TTC549 (cell line): ENCODE results near the gene ANKRD39.

Experiments used
- FAIRE-seq: peaks from 2 replicates; lab custom pipeline; 2012; peaks lifted over from hg19 to GRCh38; lab: Jason Lieb, UNC

Gene ANKRD39

DNA sequence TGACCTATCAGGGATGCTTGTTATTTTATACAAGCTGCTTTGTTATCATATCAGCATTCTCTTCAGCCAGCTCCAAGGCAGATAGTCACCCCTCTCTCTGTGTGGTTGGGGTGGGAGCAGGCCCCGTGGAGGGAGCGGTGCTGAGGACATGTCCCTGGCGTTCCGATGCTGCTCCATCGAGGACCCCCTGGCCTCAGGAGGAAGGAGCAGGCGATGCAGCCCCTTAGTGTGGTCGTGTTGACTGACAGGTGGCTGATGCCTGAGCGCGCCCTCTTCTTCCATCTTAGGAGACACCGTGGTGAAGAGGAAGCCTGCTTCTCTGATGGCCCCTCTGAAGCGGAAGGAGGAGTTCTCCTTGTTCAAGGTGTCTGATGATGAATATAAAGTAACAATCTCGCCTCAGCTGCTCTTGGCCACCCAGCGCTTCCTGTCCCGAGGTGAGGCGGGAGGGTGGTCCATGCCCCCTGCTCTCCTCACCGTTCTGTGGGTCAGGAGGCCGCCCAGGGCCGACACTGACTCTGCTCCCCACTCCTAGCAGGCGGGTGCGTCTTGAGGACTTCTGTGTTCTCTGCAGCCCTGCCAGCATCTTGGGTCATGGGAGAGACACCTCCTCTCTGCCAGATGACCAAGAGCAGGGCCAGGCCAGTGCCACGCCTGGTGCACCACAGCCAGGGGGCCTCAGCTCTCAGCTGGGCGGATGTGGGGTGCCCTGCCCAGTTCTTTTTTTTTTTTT lies 31.1 kb downstream of the ANKRD39 start:
- FAIRE-seq: no peak

DNA sequence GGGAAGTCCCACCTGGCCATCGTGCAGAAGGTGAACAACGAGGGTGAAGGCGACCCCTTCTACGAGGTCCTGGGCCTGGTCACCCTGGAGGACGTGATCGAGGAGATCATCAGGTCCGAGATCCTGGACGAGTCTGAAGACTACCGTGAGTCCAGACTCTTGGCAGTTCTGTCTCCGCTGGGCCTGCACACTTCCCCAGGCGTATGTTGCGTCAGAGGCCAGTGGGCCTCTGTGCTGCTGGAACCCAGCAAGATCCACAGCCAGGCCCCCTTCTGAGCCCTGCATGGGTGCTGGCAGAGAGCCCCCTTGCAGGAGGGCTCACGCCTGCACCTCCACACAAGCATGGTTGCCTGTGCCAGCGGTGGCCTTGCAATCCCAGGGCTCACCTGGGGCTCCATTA lies 32.8 kb downstream of the ANKRD39 start:
- FAIRE-seq: no peak

DNA sequence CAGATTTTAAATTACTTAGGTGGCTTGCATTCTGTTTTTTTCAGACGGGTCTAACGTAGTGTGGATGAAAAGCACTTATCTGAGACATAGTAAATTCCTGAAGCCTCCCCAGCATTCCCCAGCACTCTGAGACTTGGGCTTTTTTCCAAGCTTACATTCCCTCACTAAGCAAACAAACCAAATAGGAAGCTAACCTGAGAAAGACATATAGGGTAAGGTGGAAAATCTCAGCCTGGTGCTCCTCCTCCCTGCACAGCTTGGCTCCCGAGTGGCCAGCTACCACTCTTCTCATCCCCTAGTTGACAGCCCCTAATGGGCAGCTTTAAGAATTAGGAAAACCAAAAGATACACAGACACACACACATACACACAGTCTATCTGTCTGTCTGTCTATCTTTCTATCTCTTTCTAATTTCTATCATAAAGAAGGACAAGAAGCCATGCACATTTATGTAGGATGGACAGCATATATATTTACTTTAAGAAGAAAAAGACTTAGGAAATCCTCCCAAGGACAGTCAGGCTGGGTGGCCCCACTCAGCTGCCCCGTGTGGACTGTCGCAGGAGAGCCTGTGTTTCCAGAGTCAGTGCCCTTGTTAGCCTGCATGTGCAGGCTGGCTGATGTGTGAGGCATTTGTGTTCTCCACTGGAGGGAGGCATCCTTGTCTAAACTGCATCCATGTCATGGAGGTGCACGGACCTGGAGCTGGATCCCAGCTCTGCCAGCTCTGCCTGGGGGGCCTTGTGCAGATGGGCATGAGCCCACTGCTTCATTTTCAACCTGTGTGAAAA lies 33.5 kb downstream of the ANKRD39 start:
- FAIRE-seq: no peak

DNA sequence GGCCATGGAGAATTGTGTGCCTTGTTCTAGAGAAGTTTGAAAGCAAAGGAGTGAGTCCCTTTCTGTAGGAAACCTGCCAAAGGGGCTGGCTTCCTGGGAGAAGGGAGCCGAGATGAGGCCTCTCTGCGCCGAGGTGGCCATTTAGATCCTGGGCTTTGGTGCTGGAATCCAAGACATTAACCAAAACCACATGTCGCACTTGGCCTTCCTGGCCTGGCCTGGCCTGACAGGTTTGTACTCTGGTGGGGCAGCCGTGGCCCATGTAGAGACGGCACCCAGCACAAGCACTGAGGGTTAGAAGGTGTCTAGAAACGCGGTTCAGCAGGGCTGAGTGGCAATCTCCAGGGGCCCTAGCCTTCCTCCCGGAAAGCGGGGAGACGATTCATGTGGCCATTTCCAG lies 34.6 kb downstream of the ANKRD39 start:
- FAIRE-seq: no peak

DNA sequence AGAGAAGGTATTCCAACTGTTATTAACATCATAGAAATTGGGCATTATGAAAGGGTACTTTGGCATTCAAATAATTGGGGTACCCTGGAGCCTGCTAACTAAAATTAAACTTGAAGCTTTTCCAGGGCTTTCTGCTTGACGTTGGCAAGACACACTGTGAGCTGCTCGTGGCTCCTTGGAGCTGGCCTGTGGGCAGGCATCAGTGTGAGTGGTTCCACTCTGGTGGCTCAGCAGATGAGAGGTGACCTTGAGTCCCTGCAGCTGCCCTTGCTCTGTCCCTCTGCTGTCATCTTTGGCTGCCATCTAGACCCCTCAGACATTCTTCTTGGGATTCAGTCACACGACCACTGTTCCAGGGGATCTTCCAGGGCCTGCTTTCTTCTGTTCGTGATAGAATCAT lies 35.0 kb downstream of the ANKRD39 start:
- FAIRE-seq: no peak

DNA sequence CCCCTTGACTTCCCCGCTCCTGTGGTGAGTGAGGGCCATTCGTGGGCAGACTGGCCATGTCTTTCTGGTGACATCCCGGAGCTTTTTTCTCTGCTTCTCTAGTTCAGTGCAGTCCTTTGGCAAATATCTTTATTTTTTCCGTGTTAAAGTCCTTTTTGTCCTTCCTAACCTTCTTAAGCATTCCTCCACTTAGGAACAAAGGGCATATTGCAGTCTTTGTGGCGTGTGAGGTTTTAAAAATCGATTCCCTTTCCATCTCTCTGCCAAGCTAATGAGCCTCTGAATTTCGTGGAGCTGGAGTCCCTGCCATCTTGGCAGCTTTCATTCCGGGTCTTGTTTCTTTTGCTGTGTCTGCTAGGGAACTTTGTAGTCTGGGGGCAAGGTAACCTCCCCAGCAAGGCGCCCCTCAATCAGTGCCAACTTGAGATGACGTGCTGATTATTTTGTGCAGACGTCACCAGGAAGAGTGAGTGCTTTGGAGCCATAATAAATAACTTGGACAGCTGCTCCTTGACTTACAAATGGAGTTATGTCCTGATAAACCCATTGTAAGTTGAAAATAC lies 36.6 kb downstream of the ANKRD39 start:
- FAIRE-seq: no peak

DNA sequence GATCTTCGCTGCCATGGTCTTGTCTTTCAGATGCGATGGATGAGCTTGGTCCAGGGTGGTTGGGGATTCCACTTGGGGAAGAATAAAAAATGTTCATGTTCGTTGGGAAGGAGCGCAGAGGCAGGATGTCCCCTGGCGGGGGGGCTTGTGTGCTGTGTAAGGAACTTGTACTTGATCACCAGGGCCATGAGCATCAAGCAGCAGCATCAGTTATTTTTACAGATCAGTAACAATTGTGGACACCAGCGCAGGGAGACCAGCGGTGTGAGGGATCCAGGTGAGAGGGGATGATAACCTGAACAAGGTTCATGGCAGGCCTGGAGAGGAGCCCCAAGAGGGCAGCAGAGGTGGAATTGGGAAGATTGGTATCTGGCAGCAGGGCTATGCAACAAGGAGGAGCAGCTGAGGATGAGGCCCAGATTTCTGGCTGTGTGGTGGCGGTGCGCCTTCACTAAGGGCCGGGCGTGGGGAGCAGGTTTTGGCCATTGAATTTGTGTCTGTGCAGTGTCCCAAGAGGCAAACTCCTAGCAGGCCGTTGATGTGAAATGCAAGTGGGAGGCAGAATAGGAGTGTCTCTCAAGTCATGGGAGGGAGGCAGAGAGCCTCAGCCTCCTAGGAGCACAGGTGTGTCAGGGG lies 37.8 kb downstream of the ANKRD39 start:
- no peak for FAIRE-seq

DNA sequence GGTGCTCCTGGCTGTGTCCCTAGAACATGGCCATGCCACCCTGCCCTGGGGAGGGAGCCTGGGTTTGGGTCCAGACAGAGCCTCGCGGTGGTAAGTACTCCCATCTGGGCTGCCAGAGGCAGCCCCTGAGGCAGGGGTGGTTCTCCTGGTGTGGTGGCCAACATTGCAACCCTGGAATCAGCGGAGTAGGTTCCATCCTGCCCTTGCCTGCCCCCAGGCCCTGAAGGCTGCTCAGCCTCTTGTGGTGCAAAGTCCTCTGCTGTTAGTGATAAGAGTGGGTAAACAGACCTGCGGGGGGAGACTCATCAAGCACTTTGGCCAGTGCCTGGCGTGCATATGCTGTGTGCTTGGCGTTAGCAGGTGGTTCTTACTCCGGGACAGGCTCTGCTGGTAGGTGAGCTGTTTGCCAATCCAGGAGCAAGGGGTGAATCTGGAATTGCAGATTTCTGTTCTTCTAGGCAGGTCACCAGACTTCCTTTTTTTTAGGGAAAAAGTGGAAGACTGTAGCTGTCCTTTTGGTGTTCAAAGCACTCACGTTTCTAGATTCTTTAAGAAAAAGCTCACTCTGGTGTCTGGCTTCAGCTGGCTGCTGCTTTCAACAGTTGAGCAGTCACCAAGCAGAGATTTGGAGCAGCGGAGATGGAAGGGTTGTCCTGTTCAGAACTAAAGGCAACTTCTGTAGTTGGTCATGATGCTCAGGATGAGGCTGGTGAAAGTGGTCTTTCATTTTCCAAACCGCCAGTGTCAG lies 38.5 kb downstream of the ANKRD39 start:
- no peak for FAIRE-seq

DNA sequence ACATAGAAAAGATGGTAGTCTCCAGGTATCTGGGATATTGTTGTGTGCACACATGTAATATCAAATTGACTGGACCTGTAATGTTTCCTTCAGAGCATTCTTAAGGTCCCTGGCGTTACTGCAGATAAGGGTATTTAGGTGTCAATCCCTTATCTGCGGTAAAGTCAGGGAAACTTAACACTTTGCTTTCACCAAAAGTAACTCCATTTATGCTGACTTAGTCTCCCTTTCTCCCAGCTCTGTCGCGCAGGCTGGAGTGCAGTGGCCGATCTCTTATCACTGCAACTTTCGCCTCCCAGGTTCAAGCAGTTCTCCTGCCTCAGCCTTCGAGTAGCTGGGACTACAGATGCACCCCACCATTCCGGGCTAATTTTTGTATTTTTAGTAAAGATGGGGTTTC lies 39.9 kb downstream of the ANKRD39 start:
- no peak for FAIRE-seq

DNA sequence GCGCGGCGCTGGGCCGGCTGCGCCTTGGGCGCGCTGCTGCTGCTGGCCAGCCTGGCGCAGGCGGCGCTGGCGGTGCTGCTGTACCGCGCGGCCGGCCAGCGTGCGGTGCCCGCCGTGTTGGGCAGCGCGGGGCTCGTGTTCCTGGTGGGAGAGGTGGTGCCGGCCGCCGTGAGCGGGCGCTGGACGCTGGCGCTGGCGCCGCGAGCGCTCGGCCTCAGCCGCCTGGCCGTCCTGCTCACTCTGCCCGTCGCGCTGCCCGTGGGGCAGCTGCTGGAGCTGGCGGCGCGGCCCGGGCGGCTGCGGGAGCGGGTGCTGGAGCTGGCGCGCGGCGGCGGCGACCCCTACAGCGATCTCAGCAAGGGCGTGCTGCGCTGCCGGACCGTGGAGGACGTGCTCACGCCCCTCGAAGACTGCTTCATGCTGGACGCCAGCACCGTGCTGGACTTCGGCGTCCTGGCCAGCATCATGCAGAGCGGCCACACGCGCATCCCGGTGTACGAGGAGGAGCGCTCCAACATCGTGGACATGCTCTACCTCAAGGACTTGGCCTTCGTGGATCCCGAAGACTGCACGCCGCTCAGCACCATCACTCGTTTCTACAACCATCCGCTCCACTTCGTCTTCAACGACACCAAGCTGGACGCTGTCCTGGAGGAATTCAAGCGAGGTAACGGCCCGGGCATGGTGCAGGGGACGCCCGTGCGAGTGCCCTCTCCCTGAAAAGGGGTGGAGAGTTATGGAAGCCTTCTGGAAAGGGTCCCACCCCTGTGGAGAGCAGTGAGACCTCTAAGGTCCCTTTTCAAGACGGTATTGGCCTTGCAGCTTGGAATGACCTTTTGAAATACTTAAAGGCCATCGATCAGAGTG lies 40.7 kb downstream of the ANKRD39 start:
- FAIRE-seq: no peak

DNA sequence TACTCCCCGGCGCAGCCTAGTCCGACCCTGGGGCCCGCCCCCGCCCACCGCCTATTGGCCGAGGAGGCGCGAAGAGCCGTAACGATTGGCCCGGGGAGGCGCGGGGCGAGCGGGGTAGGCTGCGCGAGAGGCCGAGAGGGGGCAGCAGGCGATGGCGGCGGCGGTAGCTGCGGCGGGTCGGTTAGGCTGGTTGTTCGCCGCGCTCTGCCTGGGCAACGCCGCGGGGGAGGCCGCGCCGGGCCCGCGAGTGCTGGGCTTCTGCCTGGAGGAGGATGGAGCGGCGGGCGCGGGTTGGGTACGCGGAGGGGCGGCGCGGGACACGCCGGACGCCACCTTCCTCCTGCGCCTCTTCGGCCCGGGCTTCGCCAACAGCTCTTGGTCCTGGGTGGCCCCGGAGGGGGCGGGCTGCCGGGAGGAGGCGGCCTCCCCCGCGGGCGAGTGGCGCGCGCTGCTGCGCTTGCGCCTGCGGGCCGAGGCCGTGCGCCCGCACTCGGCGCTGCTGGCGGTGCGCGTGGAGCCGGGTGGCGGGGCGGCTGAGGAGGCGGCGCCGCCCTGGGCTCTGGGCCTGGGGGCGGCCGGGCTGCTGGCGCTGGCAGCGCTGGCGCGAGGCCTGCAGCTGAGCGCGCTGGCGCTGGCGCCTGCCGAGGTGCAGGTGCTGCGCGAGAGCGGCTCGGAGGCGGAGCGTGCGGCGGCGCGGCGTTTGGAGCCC lies 41.5 kb downstream of the ANKRD39 start, which contains the start of gene CNNM3:
CNNM3 (plus strand) TSS at position 142 of the 709 bp plus-strand sequence; CDS start at position 152, 10 bp downstream.
- no peak for FAIRE-seq

DNA sequence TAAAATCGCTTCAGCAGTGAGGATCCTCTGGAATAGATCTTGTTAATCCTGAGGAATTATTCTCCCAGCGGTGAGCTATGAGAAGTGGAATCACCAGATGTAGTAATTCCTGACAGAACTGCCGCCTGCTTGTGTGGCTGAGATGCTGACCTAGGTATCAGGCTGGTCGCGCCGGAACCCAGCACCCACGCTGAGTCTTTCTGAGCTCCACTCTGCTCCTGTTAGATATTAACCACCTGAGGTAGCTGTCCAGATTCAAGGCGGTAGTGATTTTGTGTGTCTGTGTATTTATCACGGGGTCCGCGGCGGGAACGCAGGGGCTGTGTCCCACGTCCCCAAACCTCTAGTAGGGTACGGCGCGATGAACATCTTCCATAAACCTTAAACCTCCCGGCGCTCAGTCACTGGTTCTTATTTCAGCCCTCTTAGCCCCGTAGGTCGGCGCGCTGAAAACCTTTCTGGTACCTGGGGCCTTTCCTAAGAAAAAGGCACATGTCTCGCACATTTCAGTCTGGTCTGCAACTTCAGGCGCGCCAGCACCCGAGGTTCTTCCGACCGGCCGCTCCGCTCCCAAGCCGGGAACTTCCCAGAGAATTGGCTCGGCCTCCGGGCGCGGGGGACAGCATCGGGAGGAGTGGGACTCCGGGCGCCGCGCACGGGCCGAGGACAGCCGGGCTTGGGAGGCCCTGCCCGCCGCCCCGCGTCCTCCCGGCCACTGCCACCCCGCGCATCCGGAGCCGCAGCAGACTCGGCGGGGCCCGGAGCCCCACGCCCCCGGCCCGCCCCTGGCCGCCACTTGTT lies 42.3 kb downstream of the ANKRD39 start:
- no peak for FAIRE-seq

DNA sequence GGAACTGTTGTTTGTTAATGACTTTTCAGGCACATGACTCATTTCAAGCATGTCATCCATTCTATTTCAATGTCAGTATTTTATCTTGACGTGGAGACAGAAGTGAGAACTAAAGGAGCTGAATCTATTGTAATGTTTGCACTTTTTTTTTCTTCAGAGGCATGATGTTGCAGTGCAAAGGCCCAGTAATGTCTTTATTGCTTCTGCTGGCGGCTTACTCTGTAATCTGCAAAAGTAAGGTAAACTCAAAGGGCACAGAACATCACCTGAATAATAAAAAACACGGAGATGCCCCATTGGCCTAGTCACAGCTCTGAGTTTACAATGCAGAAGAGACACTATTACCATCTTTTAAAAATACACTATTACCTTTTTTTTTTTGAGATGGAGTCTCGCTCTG lies 44.2 kb downstream of the ANKRD39 start:
- no peak for FAIRE-seq

DNA sequence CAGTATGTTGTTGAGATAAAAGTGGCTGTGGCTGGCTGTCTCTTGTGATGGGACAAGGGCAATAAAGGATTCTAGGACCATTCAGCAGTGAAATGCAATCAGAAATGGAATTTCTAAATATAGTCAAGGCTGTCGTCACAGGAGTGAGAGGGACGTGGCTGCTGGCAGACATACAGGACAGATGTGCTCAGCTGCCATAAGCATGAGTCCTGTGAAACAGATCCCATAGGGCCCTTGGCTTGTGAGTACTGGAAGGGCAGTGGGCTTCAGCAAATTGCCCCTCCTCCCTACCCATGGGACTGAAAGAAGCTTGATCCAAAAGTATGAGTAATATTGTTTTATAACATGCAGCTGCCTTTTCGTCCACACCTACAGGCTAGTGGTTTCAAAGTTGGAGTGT lies 45.9 kb downstream of the ANKRD39 start:
- FAIRE-seq: no peak

DNA sequence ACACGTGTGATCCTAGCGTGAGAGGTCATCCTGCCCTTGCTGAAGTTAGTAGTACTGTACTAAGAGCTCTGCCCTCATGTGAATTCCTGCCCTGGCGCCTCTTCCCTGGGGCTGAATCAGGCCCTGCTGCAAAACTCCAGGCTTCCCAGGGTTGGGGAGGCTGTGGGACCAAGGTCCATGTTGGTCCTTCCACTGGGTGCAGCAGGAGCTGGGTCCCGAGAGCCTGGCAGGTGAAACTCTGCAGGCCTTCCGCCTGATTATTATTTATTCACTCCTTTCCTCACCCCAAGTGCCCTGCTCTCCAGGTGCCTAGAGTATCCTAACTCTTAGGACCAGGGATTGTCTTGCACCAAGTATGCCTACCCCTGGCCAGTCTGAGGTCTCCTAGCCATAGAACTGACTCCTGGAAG lies 47.0 kb downstream of the ANKRD39 start:
- no peak for FAIRE-seq

DNA sequence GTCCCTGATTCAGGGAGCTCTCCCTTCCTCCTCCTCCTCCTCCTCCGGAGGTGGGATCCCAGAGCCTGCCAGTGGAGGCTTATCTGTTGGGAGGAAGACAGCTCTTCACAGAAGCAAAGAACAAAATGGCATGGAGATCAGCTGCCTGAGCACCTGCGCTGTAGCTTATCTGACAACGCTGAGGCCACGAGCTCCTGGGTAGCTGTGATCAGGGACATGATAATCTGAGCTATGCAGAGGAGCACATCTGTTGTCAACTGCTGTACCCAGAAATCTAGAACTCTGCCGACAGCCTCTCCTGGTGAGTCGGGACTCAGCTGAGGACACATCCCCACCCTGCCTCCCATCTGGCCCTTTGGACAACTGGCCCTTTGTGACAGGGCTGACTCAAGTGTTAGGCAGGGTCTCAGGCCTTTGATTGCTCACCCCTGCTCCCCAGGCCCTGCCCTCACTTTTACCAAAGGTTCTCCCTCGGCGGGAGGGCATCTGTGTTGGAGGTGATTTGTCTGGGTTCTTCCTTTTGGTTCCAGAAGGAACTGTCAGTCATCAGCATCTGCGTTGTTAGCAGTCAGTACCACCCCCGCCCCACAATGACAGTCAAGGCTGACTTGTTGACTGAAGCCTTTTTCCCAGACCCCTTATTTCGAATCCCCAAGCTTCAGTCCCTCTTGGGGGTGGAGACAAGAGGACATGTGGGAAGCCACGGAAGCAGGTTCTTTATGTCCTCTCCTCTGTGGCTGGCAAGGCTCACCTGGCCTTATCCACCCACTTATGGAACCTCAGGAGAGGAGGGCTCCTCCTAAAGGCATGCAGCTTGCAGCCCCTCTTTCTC lies 47.6 kb downstream of the ANKRD39 start:
- no peak for FAIRE-seq

DNA sequence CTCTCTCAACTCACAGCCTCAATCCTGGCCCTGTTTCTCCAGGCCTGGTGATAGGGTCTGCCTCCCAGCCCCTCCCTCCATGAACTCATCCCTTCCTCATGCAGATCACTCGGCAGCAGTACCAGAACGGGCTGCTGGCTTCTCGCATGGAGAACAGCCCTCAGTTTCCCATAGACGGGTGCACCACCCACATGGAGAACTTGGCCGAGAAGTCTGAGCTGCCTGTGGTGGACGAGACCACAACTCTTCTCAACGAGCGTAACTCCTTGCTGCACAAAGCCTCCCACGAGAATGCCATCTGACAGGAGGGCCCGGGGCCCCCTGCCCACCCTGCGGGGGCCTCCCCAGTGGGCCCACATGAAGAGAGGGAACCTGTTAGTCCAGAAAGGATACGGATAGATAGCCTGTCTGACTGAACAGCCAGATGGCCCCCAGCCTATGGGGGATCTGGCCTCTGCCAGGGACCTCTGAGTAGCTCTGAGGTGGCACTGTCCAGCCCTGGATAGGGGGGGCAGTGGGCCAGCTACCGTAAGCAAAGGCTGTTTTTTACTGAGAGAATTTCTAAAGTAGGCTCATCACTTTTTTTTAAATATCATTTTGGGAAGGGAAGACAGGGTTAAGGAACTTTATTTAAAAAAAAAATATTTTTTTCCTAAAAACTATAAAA lies 48.5 kb downstream of the ANKRD39 start:
- no peak for FAIRE-seq

DNA sequence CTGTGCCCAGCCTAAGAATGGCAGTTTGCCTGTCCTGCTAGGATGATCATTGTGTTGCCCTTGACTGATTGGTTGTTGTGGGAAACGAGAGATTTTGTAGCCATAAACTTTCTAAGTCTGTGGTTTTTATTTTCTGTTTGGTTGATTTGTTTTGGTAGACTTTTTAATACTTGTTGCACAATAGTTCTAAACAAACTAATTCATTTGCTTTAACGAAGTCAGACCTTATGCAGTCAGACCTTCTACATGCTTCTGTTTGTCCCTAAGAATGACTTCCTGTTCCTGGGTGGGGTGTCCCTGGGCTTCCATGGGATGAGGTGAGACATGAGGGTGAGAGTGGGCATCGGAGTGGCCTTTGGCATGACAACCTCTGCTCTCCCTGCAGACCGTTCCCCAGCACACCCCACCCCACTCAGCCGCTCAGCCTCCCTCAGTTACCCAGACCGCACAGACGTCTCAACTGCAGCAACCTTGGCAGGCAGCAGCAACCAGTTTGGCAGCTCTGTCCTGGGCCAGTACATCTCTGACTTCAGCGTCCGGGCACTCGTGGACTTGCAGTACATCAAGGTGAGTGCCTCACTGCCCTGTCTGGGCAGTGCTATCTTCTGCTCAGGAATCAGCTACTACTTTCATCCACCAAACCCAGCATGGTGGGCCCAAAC lies 49.5 kb downstream of the ANKRD39 start:
- no peak for FAIRE-seq
